NCI-H526 treated with DMSO at 0.1 percent for 48 hours (cell line): ENCODE results near the gene PLA2G4C.

Experiments used
- DNase-seq: peaks from one replicate; lab custom pipeline; 2025; lab: John Stamatoyannopoulos, UW

PLA2G4C gene

DNA sequence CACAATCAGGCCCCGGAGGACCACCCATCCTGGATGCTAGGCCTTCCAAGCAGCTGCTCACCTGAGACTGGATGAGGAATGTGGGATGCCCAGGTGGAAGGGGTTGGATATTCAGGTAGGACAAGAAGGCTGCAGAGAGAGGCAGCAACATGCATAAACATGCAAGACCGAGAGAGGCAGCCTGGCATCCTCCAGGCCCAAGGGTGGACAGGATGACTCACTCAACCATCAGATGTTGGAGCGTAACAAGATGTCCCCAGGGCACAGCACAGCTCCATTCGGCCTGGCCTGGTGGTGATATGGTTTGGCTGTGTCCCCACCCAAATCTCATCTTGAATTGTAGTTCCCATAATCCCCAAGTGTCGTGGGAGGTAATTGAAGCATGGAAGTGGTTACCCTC is 56.8 kb downstream of the PLA2G4C start:
- no peak for DNase-seq

DNA sequence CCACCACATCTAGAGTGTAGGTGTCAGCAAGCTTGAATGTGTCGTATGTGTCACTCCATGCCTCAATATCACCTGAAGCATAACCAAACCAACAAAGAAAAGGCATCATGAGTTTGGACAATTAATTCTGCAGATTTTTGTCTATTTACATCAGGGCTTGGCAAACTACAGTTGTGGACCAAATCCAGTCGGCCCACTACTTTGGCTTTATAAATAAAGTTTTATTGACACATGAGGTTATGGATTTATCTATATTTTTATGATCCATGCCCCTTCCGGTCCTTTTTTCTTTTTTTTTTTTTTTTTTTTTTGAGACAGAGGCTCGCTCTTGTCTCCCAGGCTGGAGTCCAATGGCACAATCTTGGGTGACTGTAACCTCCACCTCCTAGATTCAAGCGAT is 57.5 kb downstream of the PLA2G4C start:
- no peak for DNase-seq

DNA sequence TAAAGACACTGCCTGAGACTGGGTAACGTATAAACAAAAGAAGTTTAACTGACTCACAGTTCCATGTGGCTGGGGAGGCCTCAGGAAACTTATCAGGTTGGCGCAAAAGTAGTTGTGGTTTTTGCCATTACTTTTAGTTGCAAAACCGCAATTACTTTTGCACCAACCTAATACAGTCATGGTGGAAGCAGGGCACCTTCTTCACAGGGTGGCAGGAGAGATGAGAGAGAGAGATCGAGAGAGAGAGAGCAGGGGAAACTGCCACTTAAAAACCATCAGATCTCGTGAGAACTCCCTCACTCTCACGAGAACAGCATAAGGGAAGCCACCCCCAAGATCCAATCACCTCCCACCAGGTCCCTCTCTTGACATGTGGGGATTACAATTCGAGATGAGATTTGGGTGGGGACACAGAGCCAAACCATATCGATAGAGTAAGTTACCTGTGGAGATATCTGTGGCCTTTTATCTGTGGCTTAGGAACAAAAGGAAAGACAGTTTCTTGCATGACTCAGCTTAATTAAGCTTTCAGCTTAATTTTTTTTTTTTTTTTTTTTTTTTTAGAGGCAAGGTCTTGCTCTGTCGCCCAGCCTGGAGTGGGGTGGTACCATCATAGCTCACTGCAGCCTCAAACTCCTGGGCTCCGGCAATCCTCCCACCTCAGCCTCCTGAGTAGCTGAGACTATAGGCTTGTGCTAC is 59.1 kb downstream of the PLA2G4C start:
- no peak for DNase-seq

DNA sequence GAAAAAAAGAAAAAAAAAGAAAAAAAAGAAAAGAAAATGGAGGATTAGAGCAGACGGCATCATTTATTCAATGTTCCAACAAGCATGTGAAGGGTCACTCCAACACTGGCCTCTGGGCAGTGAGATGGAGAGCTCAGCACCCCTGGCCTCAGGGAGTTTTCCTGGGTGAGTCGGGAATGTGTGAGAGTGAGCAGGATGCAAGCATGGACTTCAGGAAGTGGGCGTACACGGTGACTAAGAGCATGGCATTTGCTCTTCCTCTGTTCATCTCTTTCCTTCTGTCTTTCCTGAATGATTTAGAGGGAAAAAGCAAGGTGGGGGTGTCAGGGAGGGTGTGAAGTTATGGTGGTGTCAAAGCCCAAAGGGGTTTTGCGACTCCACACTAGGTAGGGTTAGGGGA is 66.1 kb downstream of the PLA2G4C start:
- no peak for DNase-seq

DNA sequence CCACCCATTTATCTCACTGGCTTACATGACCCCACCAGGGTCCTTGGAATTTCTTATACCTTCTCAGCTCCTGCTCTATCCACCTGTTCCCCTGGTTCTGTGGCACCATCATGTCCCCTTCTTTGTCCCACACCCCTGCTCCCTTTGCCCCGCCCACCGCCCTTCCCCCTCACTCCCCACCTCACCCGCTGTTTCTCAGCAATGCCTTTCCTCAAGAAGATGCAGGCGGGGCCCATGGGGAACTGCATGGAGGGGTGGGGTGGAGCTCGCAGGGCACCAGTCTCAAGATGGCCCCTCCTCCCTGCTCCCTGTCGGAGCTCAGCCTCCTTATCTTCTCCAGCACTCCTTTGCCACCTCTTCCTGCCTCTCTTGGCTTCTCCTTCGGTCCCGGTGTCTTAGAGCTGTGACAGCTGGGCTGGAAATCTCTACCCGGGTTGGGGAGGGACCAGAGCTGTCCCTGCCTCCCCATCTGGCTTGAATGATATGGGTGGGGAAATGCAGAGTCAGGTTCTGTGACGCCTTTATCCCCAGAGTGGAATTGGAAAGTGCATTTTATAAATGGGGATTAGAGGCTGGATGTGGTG is 66.8 kb downstream of the PLA2G4C start, which contains the start of gene CABP5:
Gene CABP5, minus strand, starts transcription at position 405 of the 584 bp plus-strand sequence. Its CDS starts 157 bp downstream, at position 248.
- DNase-seq = no peak

DNA sequence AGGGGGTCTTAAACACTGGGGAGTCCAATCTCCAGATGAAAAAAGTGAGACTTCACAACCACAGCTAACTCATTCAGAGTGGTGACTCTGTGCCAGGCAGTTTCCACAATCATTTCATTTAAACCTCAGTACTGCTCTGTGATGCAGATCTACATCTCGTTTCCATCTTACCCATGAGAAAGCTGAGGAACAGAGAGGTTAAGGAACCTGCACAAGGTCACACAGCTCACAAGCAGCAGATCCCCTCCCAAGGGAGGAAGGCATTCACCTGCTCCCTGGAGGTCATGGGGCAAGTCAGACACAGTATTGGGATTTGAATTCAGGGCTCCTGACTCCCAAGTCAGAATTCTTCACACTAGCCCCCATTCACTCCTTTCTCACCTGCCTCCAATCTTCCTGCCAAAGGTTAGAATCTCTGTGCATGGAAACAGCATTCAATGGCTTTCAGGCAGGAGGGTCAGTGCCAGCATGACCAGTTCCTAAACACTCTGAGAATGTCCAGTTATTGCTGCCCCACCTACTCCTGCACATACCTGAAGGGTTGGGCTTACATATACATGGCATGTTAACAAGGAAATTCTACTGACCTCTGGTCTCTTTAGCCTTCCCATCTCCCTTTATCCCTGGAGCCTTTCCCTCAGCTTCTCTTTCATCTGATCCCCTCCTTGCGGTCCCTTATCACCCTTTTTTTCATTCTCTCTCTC is 68.6 kb downstream of the PLA2G4C start:
- DNase-seq = no peak

DNA sequence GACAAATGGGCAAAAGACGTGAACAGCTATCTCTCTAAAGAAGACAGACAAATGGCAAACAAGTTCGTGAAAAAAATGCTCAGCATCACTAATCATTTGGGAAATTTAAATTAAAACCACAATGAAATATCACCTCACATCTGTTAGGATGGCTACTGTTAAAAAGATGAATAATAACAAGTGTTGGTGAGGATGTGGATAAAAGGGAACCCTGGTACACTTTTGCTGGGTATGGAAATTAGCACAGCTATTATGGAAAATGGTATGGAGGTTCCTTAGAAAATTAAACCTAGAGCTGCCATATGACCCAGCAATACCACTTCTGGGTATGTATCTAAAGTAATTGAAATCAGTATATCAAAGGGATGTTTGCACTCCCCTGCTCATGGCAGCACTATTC is 73.9 kb downstream of the PLA2G4C start:
- no peak for DNase-seq

DNA sequence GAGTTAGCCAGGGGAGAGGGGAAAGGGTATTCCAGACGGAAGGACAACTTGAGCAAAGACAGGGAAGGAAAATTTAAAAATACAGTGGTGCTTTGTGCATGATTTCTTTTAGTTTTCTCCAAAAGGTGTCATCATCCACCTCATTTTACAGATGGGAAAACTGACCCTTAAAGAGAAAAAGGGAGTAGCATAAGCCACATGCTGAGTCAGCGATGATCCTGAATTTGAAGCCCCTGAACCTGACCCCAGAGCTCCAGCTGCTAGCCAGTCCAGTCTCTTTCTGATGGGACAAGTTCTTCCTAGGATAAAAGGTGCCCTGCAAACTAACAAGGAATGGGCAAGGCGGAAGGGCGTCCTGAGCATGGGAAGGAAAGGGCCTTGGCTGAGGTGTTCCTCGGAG is 77.0 kb downstream of the PLA2G4C start:
- DNase-seq = no peak

DNA sequence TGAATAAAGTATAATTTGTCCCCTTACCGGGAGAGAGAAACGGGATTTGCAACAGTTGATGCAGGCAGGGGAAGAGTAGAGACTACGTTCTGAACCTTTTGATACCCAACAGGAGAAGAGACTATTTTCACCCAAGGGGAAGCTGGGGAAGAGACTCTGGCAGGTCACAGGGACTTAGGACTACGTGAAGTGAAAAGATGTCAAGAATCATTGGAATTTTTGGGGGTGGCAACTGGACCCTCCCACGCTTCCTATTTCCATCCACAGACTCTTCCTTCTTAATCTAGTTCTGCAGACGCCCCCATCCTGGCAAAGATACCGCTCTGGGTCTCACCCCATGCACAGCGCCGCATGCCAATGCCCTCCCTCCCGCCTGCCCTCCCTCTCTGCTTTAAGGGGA is 80.5 kb downstream of the PLA2G4C start:
- DNase-seq = no peak

DNA sequence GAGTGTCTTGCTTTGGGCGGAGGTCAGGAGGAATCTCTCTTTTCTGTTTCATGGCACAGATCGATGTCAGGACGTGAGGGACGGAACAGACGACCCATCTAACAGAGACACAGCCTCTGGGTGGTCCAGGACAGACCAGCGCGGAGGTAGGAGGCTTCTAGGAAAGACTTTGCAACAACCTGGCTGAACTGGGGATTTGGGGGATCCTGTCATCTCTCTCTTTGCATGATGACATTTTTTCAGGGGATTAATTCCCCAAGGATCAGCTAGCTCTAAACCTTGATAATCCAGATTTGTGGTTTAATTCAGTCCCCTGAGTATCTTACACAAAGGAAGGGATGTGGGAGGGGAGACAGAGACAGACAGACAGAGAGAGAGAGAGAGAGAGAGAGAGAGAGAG is 81.2 kb downstream of the PLA2G4C start:
- DNase-seq = no peak

DNA sequence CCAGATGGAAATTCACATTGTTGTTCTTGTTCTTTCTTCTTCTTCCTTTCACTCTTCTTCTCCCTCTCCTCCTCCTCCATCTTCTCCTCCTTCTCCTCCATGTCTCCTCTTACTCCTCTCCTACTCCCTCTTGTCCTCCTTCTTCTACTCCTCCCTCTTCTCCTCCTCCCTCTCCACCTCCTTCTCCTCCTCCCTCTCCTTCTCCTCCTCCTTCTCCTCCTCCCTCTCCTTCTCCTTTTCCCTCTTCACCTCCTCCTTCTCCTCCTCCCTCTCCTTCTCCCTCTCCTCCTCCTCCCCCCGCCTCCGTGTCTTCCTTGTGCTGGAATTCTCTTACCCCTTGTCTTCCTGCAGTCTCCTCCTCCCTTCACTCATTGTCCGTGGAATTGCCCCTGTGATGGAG is 85.1 kb downstream of the PLA2G4C start:
- no peak for DNase-seq

DNA sequence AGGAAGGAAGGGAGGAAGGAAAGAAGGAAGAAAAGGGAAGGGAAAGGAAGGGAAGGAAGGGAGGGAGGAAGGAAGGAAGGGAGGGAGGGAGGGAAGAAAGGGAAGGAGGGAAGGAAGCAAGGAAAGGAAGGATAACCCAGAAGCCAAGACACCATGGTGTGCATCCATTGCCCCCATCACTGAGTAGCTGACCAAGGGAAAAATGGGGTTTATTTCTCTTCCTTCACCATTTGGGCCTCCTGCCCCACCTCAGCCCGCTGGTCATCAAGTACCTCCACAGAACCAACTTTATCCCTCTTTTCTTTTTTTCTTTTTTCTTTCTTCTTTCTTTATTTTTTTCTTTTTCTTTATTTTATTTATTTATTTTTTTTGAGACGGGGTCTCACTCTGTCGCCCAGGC is 87.1 kb downstream of the PLA2G4C start:
- no peak for DNase-seq

DNA sequence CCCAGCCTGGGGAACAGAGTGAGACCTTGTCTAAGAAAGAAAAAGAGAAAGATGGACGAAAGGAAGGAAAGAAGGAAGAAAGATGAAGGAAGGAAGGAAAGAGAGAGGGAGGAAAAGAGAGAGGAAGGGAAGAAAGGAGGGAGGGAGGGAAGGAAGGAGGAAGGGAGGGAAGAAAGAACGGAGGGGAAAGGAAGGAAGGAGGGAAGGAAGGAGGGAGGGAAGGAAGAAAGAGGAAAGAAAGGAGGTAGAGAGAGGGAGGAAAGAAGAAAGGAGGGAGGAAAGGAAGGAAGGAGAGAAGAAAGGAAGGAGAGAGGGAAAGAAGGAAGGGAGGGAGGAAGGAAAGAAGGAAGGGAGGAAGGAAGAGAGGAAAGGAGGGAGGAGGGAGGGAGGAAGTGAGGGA is 87.6 kb downstream of the PLA2G4C start:
- DNase-seq = no peak

DNA sequence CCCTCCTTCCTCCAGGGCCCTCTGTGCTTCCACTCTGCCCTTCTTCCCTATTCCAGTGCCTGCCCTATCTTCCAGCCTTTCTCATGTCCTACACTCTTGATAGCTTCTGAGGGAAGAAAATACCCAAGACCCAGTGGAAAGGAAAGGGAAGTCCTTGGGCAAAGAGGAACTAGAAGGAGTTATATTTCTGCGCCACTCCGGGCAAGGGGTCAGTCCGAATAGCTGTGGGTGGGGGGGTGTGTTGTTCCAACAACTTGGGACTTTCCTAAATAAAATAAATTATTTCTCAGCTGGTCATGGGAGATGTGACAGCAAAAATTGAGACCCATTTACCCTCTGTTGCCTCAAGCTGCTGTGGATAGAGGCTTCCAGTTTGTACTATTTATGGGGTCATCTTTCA is 89.9 kb downstream of the PLA2G4C start:
- DNase-seq = no peak

DNA sequence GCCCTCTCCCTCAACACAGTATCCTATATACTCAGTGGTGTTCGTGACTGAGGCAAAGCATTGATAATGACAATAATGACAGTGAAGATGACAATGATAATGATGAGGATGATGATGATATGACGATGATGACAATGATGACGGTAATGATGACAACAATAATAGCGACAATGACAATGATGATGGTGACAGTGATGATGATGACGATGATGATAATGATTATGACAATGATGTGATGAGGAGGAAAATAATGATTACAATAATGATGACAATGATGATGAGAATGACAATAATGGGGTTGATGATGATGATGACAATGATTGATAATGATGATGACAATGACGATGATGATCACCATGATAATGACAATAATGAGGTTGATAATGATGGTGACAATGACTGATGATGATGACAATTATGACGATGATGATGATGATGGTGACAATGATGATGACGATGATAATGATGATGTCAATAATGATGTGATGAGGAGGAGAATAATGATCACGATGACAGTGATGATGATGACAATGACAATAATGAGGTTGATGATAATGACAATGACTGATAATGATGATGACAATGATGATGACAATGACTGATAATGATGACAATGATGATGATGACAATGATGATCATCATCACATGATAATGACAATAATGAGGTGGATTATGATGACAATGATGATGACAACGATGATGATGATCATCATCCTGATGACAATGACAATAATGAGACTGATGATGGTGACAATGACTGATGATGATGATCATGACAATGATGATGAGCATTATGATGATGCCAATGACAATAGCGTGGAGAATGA is 99.5 kb downstream of the PLA2G4C start:
- DNase-seq = no peak

DNA sequence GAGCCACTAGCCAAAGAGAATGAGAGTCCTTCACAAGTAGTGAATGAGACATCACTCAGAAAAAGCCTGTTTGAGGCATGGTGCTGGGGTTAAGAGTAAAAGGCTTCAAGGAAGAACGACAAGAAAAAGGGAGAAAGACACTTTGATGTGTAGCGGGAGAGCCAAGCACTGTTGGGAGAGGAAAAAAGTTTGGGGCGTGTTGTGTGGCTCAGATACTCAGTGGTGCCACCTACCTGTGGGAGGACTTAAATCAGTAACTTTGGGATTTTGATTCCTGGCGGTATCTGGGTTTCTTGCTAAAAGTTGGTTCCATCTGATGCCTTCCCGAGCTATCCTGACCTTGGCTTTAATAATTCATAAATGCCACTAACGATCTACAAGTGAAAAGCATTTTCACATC is 103.9 kb downstream of the PLA2G4C start:
- no peak for DNase-seq

DNA sequence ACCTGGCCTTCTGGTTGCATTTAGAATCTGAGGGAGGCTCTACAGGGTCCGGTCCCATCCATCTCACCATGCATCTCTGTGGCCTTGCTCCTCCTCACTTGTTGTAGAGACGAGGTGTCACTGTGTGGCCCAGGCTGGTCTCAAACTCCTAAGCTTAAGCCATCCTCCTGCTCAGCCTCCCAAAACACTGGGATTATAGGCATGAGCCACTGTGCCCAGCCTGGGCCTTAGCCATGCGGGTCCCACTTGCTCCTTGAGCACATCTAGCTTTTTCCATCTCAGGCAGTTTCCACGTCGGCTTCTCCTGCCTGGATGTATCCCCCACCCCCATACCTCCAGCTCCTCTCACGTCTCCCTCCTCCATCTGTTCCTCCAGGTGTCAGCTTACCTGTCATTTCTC is 106.4 kb downstream of the PLA2G4C start:
- no peak for DNase-seq

DNA sequence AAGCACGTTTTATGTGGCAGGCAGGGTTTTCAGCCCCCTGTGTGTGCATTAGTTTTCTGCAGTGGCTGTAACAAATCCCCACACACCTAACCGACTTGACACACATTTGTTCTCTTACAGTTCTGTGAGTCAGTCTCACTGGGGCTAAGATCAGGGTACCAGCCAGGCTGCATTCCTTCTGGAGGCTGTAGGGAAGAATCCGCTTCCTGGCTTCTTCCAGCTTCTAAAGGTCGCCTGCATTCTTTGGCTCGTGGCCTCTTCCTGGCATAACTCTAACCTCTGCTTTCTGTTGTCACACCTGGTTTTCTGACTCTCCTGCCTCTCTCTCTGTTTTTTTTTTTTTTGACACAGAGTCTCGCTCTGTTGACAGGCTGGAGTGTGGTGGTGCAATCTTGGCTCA is 109.8 kb downstream of the PLA2G4C start:
- DNase-seq = no peak

DNA sequence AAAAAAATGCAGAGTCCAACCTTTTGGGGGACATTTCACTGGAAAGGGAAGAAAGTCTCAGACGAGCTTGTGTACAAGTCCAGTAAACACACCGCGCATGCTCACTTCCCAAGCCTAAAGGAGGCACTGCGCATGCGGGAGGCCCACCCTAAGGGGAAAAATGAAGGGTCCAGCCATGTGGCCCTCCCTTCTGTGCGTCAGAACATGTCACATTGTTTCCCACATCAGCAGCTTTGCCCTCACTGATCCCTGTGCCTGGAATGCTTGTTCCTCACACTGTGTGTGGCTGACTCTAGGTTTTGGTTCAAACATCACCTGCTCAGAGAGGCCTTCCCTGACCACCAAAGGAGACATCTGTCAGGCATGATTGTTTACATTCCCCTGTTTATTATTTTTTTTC is 111.8 kb downstream of the PLA2G4C start:
- no peak for DNase-seq
